GM12872 (cell line): ENCODE results near the gene CXCR5.

Experiments
- CTCF ChIP-seq: IDR thresholded peaks from 3 replicates; pipeline ENCODE4 v1.5.1; 2011; ENCODE audit warnings: low read depth, mild to moderate bottlenecking, low read length, moderate library complexity; ENCODE audit not compliant: insufficient read depth

CXCR5 gene

GRCh38 chr11:118899706-118900360 lies 16.1 kb downstream of the CXCR5 start:
- TF ChIP-seq CTCF, result no peak

- no peak for TF ChIP-seq CTCF
Measured at GRCh38 chr11:118900535-118901384, 17.1 kb downstream of the CXCR5 start.

- no peak for TF ChIP-seq CTCF
Measured at GRCh38 chr11:118901494-118902335, 18.0 kb downstream of the CXCR5 start.

GRCh38 chr11:118902336-118903203 lies 18.9 kb downstream of the CXCR5 start:
- TF ChIP-seq CTCF, result no peak

- TF ChIP-seq CTCF, result no peak
Measured at GRCh38 chr11:118903204-118904015, 19.7 kb downstream of the CXCR5 start.
